Endothelial cell of hepatic sinusoid (primary cell): Measurements from ENCODE around the gene ST8SIA1.

ENCODE experiments used
- in situ Hi-C: cut with HindIII; loops from 2 replicates; pipeline ENCODE4 v1.10.0; 2017; ENCODE audit warnings: low sequenced_read_pairs

The ST8SIA1 gene

GRCh38 chr12:22285846-22286245 is 48.7 kb downstream of the ST8SIA1 start:
- in situ Hi-C loops, result no loop called here

GRCh38 chr12:22284871-22285270 is 49.6 kb downstream of the ST8SIA1 start:
- in situ Hi-C loops, result no loop called here

GRCh38 chr12:22283508-22283907 is 51.0 kb downstream of the ST8SIA1 start:
- in situ Hi-C loops, result no loop called here

- in situ Hi-C loops, result no loop called here
Measured at GRCh38 chr12:22283006-22283506, 51.5 kb downstream of the ST8SIA1 start.

GRCh38 chr12:22282283-22282682 is 52.2 kb downstream of the ST8SIA1 start:
- in situ Hi-C loops, result no loop called here

- in situ Hi-C loops, result no loop called here
Measured at GRCh38 chr12:22276867-22277266, 57.6 kb downstream of the ST8SIA1 start.

GRCh38 chr12:22276313-22276712 is 58.2 kb downstream of the ST8SIA1 start:
- in situ Hi-C loops, result no loop called here

GRCh38 chr12:22275843-22276242 is 58.7 kb downstream of the ST8SIA1 start:
- in situ Hi-C loops, result no loop called here

- in situ Hi-C loops, result no loop called here
Measured at GRCh38 chr12:22272335-22273151, 62.0 kb downstream of the ST8SIA1 start.

GRCh38 chr12:22271023-22271422 is 63.5 kb downstream of the ST8SIA1 start:
- in situ Hi-C loops, result no loop called here

- in situ Hi-C loops, result no loop called here
Measured at GRCh38 chr12:22268973-22269372, 65.5 kb downstream of the ST8SIA1 start.

GRCh38 chr12:22268406-22268805 is 66.1 kb downstream of the ST8SIA1 start:
- in situ Hi-C loops, result no loop called here

- in situ Hi-C loops, result no loop called here
Measured at GRCh38 chr12:22266101-22266500, 68.4 kb downstream of the ST8SIA1 start.

- in situ Hi-C loops, result no loop called here
Measured at GRCh38 chr12:22264380-22264779, 70.1 kb downstream of the ST8SIA1 start.

GRCh38 chr12:22262309-22262708 is 72.2 kb downstream of the ST8SIA1 start:
- in situ Hi-C loops, result no loop called here

GRCh38 chr12:22257100-22257499 is 77.4 kb downstream of the ST8SIA1 start:
- in situ Hi-C loops, result no loop called here

GRCh38 chr12:22256605-22257004 is 77.9 kb downstream of the ST8SIA1 start:
- in situ Hi-C loops, result no loop called here

- in situ Hi-C loops, result no loop called here
Measured at GRCh38 chr12:22256041-22256441, 78.5 kb downstream of the ST8SIA1 start.

GRCh38 chr12:22255097-22255496 is 79.4 kb downstream of the ST8SIA1 start:
- in situ Hi-C loops, result no loop called here

GRCh38 chr12:22254478-22254877 is 80.0 kb downstream of the ST8SIA1 start:
- in situ Hi-C loops, result no loop called here

- in situ Hi-C loops, result no loop called here
Measured at GRCh38 chr12:22252057-22252456, 82.5 kb downstream of the ST8SIA1 start.

GRCh38 chr12:22250762-22251161 is 83.7 kb downstream of the ST8SIA1 start:
- in situ Hi-C loops, result no loop called here
